ENCODE results near the gene LAMA5. TPM values are rescaled to one million over a fixed set of nuclear protein-coding genes. Genes with fewer than 3 reads are reported as not detected.

Gene LAMA5
- total and polyA plus RNA-seq, 2 of the 8 experiments (the other 6 are each of a cell fraction or from before 2014, with no cell fraction given): 34.4 to 225 TPM

DNA sequence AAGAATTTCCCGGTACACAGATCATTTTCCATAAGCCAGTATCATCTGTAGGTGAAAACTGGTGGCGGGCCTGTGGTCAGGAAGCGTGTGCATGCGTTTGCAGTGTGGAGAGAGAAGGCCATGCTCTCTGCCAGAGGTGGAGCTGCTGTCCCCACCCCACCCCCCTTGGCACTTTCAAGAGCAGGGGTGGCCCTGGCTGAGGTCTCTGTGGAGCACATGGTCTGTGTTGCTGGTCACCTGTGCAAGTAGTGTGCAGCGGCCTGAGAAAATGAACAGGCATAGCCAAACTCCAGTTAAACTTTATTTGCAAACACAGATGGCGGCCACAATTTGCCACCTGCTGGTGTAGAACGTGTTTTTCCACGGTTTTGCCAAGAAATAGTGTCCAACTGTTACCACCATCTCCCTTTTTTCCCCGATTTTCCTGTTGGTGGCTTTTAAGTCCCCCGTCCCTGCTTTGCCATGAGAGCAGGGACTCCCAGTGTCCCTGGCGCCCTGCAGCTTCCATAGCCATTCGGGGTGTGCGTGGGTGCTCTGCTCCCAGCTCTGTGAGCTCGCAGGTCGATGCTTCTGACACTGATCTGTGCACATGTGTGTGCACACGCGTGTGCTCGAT lies 61.9 kb downstream of the LAMA5 start:
- no peak overlapping the region for H3K14ac ChIP-seq (ENCODE audit: insufficient read length)
- no peak overlapping the region for H2AK5ac ChIP-seq (ENCODE audit: low read depth, low read length)
- H2BK5ac ChIP-seq (ENCODE audit: low read depth, low read length): peak overlapping the region; percentile 52; the same call in 1 of the 2 replicates
- no peak overlapping the region for H3K23ac ChIP-seq (ENCODE audit: insufficient read length)
- DNase-seq (ENCODE audit: low read depth in 1 of 2, low spot score in 2 of 2) (no peak), FAIRE-seq (no peak)
- no peak overlapping the region for H2BK120ac ChIP-seq (replicated peaks; ENCODE audit: low read depth, low read length)
- peak overlapping the region; percentile 8 to 80; a peak in 2 of 4 replicates for H3K4me2 ChIP-seq (ENCODE audit: insufficient read depth in 1 of 2, low read depth in 2 of 2, low read length in 2 of 2)
- no peaks in the 10 kb centered on the region for H3K27me3 ChIP-seq (replicated peaks in 1 of 4; ENCODE audit: control insufficient read depth in 3 of 4, extremely low read depth in 1 of 4, insufficient read depth in 3 of 4, low read length in 3 of 4)
- peaks cover 18 to 31% of the 10 kb centered on the region in 2 experiments; a peak in 3 of 4 replicates for H3K79me2 ChIP-seq (ENCODE audit: control insufficient read depth in 1 of 2, insufficient read depth in 2 of 2, low read length in 2 of 2)
- 93% methylated on average over 18 of the region's 18 CpGs; no CpG with 5 or more reads in 1 of the 2 experiments for WGBS, 2 experiments (ENCODE audit: extremely low coverage in 1 of 2, insufficient coverage in 1 of 2, insufficient read length in 1 of 2, insufficient replicate concordance in 2 of 2, low coverage in 1 of 2, low lambda C conversion rate in 2 of 2, missing lambda C conversion rate in 1 of 2)
- H2BK12ac ChIP-seq (ENCODE audit: low read depth, low read length): no peak overlapping the region
- H3K79me1 ChIP-seq (ENCODE audit: low read depth, low read length): peaks cover 16% of the 10 kb centered on the region
- peaks cover 0 to 9% (median 4%) of the 10 kb centered on the region in 4 experiments; a peak in 5 of 7 replicates for H3K4me1 ChIP-seq (replicated peaks in 1 of 4; ENCODE audit: control insufficient read depth in 3 of 4, insufficient read depth in 4 of 4, low read length in 3 of 4)
- no peak overlapping the region for H4K5ac ChIP-seq (ENCODE audit: insufficient read length, low read depth, low read length)
- H2AFZ ChIP-seq (ENCODE audit: low read length): no peak overlapping the region
- H3K9me3 ChIP-seq (ENCODE audit: insufficient read depth in 2 of 2, low read depth in 1 of 2, low read length in 1 of 2): no peaks in the 10 kb centered on the region
- H2BK15ac ChIP-seq (ENCODE audit: low read length): no peak overlapping the region
- H4K20me1 ChIP-seq (replicated peaks in 1 of 2; ENCODE audit: control insufficient read depth in 1 of 2, insufficient read depth in 2 of 2, low read length in 2 of 2): peaks cover 34 to 50% of the 10 kb centered on the region in 2 experiments
- H3K23me2 ChIP-seq (ENCODE audit: low read depth, low read length): peaks cover 10% of the 10 kb centered on the region; the same call in 1 of the 2 replicates
- H3K36me3 ChIP-seq (ENCODE audit: control insufficient read depth in 2 of 4, insufficient read depth in 4 of 4, low read length in 3 of 4): peaks cover 24 to 57% (median 46%) of the 10 kb centered on the region in 4 experiments
- H3K27ac ChIP-seq (ENCODE audit: low read depth, low read length): peak overlapping the region; percentile 59; the same call in 1 of the 2 replicates
- H3K9ac ChIP-seq (replicated peaks in 1 of 4; ENCODE audit: extremely low read depth in 1 of 4, low read depth in 3 of 4, low read length in 3 of 4): no peak overlapping the region; a peak in 1 of 7 replicates
- H4K8ac ChIP-seq (ENCODE audit: extremely low read depth, insufficient read depth, low read length): peak overlapping the region; percentile 36; the same call in 1 of the 2 replicates
- H3K4me3 ChIP-seq (ENCODE audit: extremely low read depth in 1 of 4, insufficient read depth in 2 of 4, low read depth in 3 of 4, low read length in 4 of 4): no peak overlapping the region
- TF ChIP-seq JUN (IDR thresholded peaks at IDR 0.05; ENCODE audit: low read depth, low read length): no peak
- TF ChIP-seq RAD21 (IDR thresholded peaks at IDR 0.05 in 1 of 2, conservative IDR thresholded peaks at IDR 0.05 in 1 of 2; ENCODE audit: low read depth in 2 of 2, low read length in 2 of 2): no peak
- TF ChIP-seq SIRT6 (IDR thresholded peaks at IDR 0.05; ENCODE audit: low read length): no peak
- no peak for TF ChIP-seq KDM5A (IDR thresholded peaks at IDR 0.05; ENCODE audit: low read length)
- TF ChIP-seq POLR2AphosphoS5 (IDR thresholded peaks at IDR 0.05; ENCODE audit: low read depth, low read length): peak; percentile 14
- no peak overlapping the region for H3K18ac ChIP-seq (ENCODE audit: extremely low read depth, low read length)
- H3K4ac ChIP-seq (replicated peaks; ENCODE audit: insufficient read length, low read depth, low read length): no peak overlapping the region
- POLR2A ChIA-PET (ENCODE audit: partially characterized antibody): interaction anchor here (1.2 to 14.6 kb wide), 12 partner anchors 9 to 83 kb away, joined by 3 to 170 read pairs (median 12); partner anchors contain the start of genes LAMA5 and RPS21
- no peak overlapping the region for H3K56ac ChIP-seq (replicated peaks; ENCODE audit: insufficient read length, low read depth, low read length)
- H2BK20ac ChIP-seq (ENCODE audit: low read length): no peak overlapping the region
- CTCF ChIA-PET (ENCODE audit: partially characterized antibody): interaction anchor here (1.2 to 3.2 kb wide), 9 partner anchors 9 to 85 kb away, joined by 3 to 15 read pairs (median 3); partner anchors contain the start of gene LAMA5
- H4K91ac ChIP-seq (replicated peaks; ENCODE audit: insufficient read length, low read length): no peak overlapping the region

All from H1 (cell line).